Testis (tissue), 2 donors: ENCODE results near the gene TBL1X.

Source experiments
- POLR2A ChIP-seq: fragments of 450-650 bp; IDR thresholded peaks from one replicate; pipeline ENCODE4 v1.6.1; 2017; ENCODE audit warnings: antibody characterized with exemption, mild to moderate bottlenecking, moderate library complexity
- TF ChIP-seq, protein P1 (sequence below), 3 experiments: fragments of 450-650 bp in 2 of 3; fragments of 200-600 bp in 1 of 3; sonication (generic) in 1 of 3; IDR thresholded peaks; one replicate each; pipeline ENCODE4 v1.5.1; 2016 to 2019; ENCODE audit warnings: antibody characterized with exemption in 3 of 3, mild to moderate bottlenecking in 2 of 3, moderate library complexity in 1 of 3

DNA sequence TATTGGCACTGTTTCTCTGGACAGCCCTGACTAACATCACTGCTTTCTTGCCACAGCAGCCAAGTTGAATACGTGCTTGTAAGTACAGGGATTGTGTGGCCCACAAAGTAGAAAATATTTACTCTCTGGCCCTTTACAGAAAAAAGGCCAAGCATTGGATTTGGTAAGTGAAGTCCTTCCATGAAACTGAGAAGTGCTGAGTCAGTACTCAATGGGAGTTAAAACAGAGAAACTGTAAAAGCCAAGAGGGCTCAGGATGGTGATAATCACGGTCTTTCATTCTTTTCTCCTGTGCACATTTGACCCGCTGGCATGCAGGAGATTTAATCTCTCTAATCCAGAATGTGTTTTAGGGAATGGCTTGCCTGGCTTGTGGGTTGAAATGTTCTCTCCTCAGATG is 46.1 kb downstream of the TBL1X start:
- TF ChIP-seq, protein P1, sequence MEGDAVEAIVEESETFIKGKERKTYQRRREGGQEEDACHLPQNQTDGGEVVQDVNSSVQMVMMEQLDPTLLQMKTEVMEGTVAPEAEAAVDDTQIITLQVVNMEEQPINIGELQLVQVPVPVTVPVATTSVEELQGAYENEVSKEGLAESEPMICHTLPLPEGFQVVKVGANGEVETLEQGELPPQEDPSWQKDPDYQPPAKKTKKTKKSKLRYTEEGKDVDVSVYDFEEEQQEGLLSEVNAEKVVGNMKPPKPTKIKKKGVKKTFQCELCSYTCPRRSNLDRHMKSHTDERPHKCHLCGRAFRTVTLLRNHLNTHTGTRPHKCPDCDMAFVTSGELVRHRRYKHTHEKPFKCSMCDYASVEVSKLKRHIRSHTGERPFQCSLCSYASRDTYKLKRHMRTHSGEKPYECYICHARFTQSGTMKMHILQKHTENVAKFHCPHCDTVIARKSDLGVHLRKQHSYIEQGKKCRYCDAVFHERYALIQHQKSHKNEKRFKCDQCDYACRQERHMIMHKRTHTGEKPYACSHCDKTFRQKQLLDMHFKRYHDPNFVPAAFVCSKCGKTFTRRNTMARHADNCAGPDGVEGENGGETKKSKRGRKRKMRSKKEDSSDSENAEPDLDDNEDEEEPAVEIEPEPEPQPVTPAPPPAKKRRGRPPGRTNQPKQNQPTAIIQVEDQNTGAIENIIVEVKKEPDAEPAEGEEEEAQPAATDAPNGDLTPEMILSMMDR (IDR thresholded peaks at IDR 0.05): no peak
- TF ChIP-seq POLR2A: no peak
